ENCODE results near the gene MCM7. TPM values are rescaled to one million over a fixed set of nuclear protein-coding genes. Genes with fewer than 3 reads are reported as not detected.

MCM7 gene
- total RNA-seq, 2 experiments from 2014 or later = 54.5 to 56.0 TPM

GRCh38 chr7:100087055-100087750, 14.0 kb downstream of the MCM7 start:
- intact Hi-C loops (cut with DNase I, micrococcal nuclease) = loop anchor here in 1 of 2 experiments (10.0 kb wide), 2 partner anchors 172 to 942 kb away; partner anchors contain the start of genes SMURF1 and TRIM4
- ChIA-PET POLR2A (interaction anchor here (1.5 to 3.7 kb wide), 3 partner anchors 14 to 168 kb away, joined by 7 to 46 read pairs (median 9); partner anchors contain the start of genes AP4M1, CNPY4, MCM7 and TAF6), CTCF (interaction anchor here (1.1 to 1.4 kb wide), 2 partner anchors 44 to 46 kb away, joined by 3 to 4 read pairs; no protein-coding TSS in a partner anchor)

GRCh38 chr7:100085515-100085914, 15.7 kb downstream of the MCM7 start:
- H3K27me3 Mint-ChIP-seq = no peaks in the 10 kb centered on the region
- peaks cover 3% of the 10 kb centered on the region for H3K36me3 ChIP-seq (ENCODE audit: insufficient read depth, low read length)
- no peak for TF ChIP-seq CTCF (IDR thresholded peaks at IDR 0.05)
- intact Hi-C loops (cut with DNase I, micrococcal nuclease) = loop anchor here in 1 of 2 experiments (10.0 kb wide), 2 partner anchors 171 to 941 kb away; partner anchors contain the start of genes SMURF1 and TRIM4
- DNase-seq = no peak
- no peak overlapping the region for H3K27ac ChIP-seq (ENCODE audit: low read depth in 1 of 2, low read length in 2 of 2)
- H3K4me1 ChIP-seq (ENCODE audit: insufficient read depth, low read length) = peaks cover 42% of the 10 kb centered on the region
- H3K9me3 Mint-ChIP-seq = no peaks in the 10 kb centered on the region
- peaks cover 42% of the 10 kb centered on the region for H3K4me1 Mint-ChIP-seq (ENCODE audit: low read depth)
- ATAC-seq (ENCODE audit: poor library complexity) = no peak
- H3K4me3 Mint-ChIP-seq = peak overlapping the region; percentile 25
- ChIA-PET CTCF (no interaction called here), POLR2A (interaction anchor here (0.6 kb wide), 1 partner anchor 72 kb away, joined by 4 read pairs; no protein-coding TSS in a partner anchor)
- no peaks in the 10 kb centered on the region for H3K9me3 ChIP-seq (ENCODE audit: control insufficient read depth in 1 of 2, insufficient read depth in 1 of 2, low read length in 2 of 2)
- peaks cover 26% of the 10 kb centered on the region for H3K36me3 Mint-ChIP-seq (ENCODE audit: low read depth)
- no peaks in the 10 kb centered on the region for H3K27me3 ChIP-seq (ENCODE audit: control insufficient read depth in 1 of 2, insufficient read depth in 2 of 2, low read length in 2 of 2)
- no peak overlapping the region for H3K4me3 ChIP-seq (ENCODE audit: low read length)
- peak overlapping the region; percentile 47 for H3K27ac Mint-ChIP-seq

More at GRCh38 chr7:100087055-100087750, 14.0 kb downstream of the MCM7 start:
- Histone ChIP-seq H3K36me3 (ENCODE audit: insufficient read depth, low read length) (peaks cover 20% of the 10 kb centered on the region), H3K27ac (ENCODE audit: low read depth in 1 of 2, low read length in 2 of 2) (no peak overlapping the region), H3K9me3 (ENCODE audit: control insufficient read depth in 1 of 2, insufficient read depth in 1 of 2, low read length in 2 of 2) (no peaks in the 10 kb centered on the region), H3K4me3 (ENCODE audit: low read length) (no peak overlapping the region), H3K4me1 (ENCODE audit: insufficient read depth, low read length) (peaks cover 30% of the 10 kb centered on the region), H3K27me3 (ENCODE audit: control insufficient read depth in 1 of 2, insufficient read depth in 2 of 2, low read length in 2 of 2) (no peaks in the 10 kb centered on the region)
- peaks cover 32% of the 10 kb centered on the region for H3K4me1 Mint-ChIP-seq (ENCODE audit: low read depth)
- H3K36me3 Mint-ChIP-seq (ENCODE audit: low read depth) = peaks cover 29% of the 10 kb centered on the region
- TF ChIP-seq CTCF (IDR thresholded peaks at IDR 0.05) = no peak
- DNase-seq = no peak
- peak overlapping the region; percentile 91 for H3K27ac Mint-ChIP-seq
- peak overlapping the region; percentile 90 for H3K4me3 Mint-ChIP-seq
- H3K9me3 Mint-ChIP-seq = no peaks in the 10 kb centered on the region
- ATAC-seq (ENCODE audit: poor library complexity) = no peak
- H3K27me3 Mint-ChIP-seq = no peaks in the 10 kb centered on the region

- POLR2A ChIA-PET = interaction anchor here (1.0 to 2.5 kb wide), 7 partner anchors 18 to 85 kb away, joined by 3 to 9 read pairs (median 6); partner anchors contain the start of genes LAMTOR4, MBLAC1, MCM7 and ZSCAN21
- H3K9me3 ChIP-seq (ENCODE audit: control insufficient read depth in 1 of 2, insufficient read depth in 1 of 2, low read length in 2 of 2) = no peaks in the 10 kb centered on the region
- no peak overlapping the region for H3K4me3 ChIP-seq (ENCODE audit: low read length)
- intact Hi-C loops (cut with DNase I, micrococcal nuclease) = loop anchor here (2.0 to 10.0 kb wide), 7 partner anchors 16 to 938 kb away; partner anchors contain the start of genes SMURF1 (in 1 of the 2), TRIM4 (in 1 of the 2), ZKSCAN1 (in 1 of the 2) and ZSCAN21 (in 1 of the 2)
- peak overlapping the region; percentile 87 for H3K4me3 Mint-ChIP-seq
- H3K36me3 ChIP-seq (ENCODE audit: insufficient read depth, low read length) = peaks cover 14% of the 10 kb centered on the region
- CTCF ChIA-PET = interaction anchor here (0.8 to 3.1 kb wide), 3 partner anchors 18 to 50 kb away, joined by 3 to 14 read pairs (median 5); partner anchors contain the start of genes AP4M1 and MCM7
- peaks cover 39% of the 10 kb centered on the region for H3K4me1 ChIP-seq (ENCODE audit: insufficient read depth, low read length)
- H3K36me3 Mint-ChIP-seq (ENCODE audit: low read depth) = peaks cover 33% of the 10 kb centered on the region
- peak; percentile 6 for ATAC-seq (ENCODE audit: poor library complexity)
- DNase-seq = no peak
- H3K4me1 Mint-ChIP-seq (ENCODE audit: low read depth) = peaks cover 39% of the 10 kb centered on the region
- H3K27me3 ChIP-seq (ENCODE audit: control insufficient read depth in 1 of 2, insufficient read depth in 2 of 2, low read length in 2 of 2) = no peaks in the 10 kb centered on the region
- no peak for TF ChIP-seq CTCF (IDR thresholded peaks at IDR 0.05)
- no peak overlapping the region for H3K27ac ChIP-seq (ENCODE audit: low read depth in 1 of 2, low read length in 2 of 2)
- no peaks in the 10 kb centered on the region for H3K9me3 Mint-ChIP-seq
- H3K27ac Mint-ChIP-seq = peak overlapping the region; percentile 83
- no peaks in the 10 kb centered on the region for H3K27me3 Mint-ChIP-seq
These were observed 18.2 kb downstream of the MCM7 start for GRCh38 chr7:100082978-100083377.

Data from CD4-positive, alpha-beta T cell (primary cell).